Suprapubic skin (tissue), 4 donors: ENCODE measurements around the gene LRFN4. TPM values are rescaled to one million over a fixed set of nuclear protein-coding genes. Genes with fewer than 3 reads are reported as not detected.

Experiments
- DNase-seq, 2 donors: peaks; one replicate each; pipeline ENCODE4 v3.0.0-alpha.2; 2019; ENCODE audit warnings: low spot score in 2 of 2
- H3K27ac ChIP-seq: fragments of 200-600 bp; sonication (generic); one replicate; pipeline ENCODE4 v1.5.1; 2019
- H3K27me3 ChIP-seq: fragments of 200-600 bp; sonication (generic); one replicate; pipeline ENCODE4 v1.5.1; 2019
- H3K36me3 ChIP-seq: fragments of 200-600 bp; sonication (generic); one replicate; pipeline ENCODE4 v1.5.1; 2019
- H3K4me1 ChIP-seq: fragments of 200-600 bp; sonication (generic); one replicate; pipeline ENCODE4 v1.5.1; 2019
- H3K4me3 ChIP-seq: fragments of 200-600 bp; sonication (generic); one replicate; pipeline ENCODE4 v1.5.1; 2019; ENCODE audit warnings: mild to moderate bottlenecking
- H3K9me3 ChIP-seq: fragments of 200-600 bp; sonication (generic); one replicate; pipeline ENCODE4 v1.5.1; 2019
- EP300 ChIP-seq: sonication (generic); formaldehyde crosslinking; IDR thresholded peaks from one replicate; pipeline ENCODE4 v1.6.1; 2017; ENCODE audit warnings: antibody characterized with exemption
- POLR2A ChIP-seq, 2 donors: fragments of 450-650 bp; IDR thresholded peaks; one replicate each; pipeline ENCODE4 v1.6.1; 2017; ENCODE audit warnings: antibody characterized with exemption in 2 of 2, mild to moderate bottlenecking in 2 of 2, moderate library complexity in 2 of 2
- POLR2AphosphoS5 ChIP-seq, 3 donors: sonication (generic); formaldehyde crosslinking; IDR thresholded peaks; one replicate each; pipeline ENCODE4 v1.6.1; 2017; ENCODE audit warnings: antibody characterized with exemption in 3 of 3
- WGBS: methylation state at CpG from one replicate; pipeline ENCODE4 v1.1.5; 2018; 5-methylcytosine and 5-hydroxymethylcytosine counted together
- total RNA-seq, 4 donors: library from RNA; depleted of rRNA; stranded (reverse); fragments of >200 nt; gene quantifications; one replicate each; pipeline ENCODE4 v1.1.0, GENCODE V29; 2016
- TF ChIP-seq, protein P1 (sequence below), 2 donors: fragments of 200-600 bp in 1 of 2; fragments of 450-650 bp in 1 of 2; sonication (generic) in 1 of 2; IDR thresholded peaks; one replicate each; pipeline ENCODE4 v1.5.1; 2016 to 2019; ENCODE audit warnings: antibody characterized with exemption in 2 of 2, mild to moderate bottlenecking in 1 of 2, moderate library complexity in 1 of 2

LRFN4 gene
- total RNA-seq, 4 donors from 2014 or later = 6.0 to 8.5 (median 8.3) TPM

DNA sequence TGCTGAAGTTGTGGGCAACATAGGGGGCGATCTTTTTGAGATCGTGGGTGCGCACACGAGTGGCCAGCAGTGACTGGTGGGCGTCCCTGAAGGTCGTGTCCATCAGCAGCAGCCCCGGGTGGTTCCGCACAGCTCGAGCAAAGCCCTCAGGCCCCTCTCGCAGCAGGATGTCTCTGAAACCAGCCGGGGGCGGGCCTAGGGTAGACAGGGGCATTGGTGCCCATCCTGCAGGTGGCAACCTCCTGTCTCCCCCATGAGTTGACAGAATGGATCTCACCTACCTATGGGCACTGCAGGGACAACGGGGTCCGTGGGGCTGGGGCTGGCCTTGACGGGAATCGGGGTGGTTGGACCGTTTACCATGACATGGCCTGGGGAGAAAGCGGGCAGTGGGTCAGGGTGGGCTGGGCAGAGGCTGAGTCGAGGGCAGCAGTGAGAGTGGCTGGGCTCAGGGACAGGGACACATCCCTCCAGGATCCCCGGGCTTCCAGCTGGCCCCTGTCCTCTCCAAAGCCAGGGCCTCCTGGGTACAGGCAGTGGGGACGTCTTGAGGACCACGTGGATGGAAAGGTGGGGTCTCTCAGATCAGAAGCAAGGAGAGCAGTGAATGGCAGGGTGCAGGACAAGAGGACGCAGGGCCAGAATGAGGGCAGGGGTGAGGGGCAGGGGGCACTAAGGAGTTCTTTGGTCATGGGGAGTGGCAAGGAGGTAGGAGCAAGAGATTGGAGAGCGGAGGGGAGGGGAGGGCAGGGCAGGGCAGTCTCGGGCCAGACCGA, 4.2 kb upstream of the LRFN4 start:
- TF ChIP-seq EP300 (no peak), POLR2AphosphoS5 (IDR thresholded peaks at IDR 0.05) (no peak), POLR2A (IDR thresholded peaks at IDR 0.05) (no peak)
- TF ChIP-seq, protein P1, sequence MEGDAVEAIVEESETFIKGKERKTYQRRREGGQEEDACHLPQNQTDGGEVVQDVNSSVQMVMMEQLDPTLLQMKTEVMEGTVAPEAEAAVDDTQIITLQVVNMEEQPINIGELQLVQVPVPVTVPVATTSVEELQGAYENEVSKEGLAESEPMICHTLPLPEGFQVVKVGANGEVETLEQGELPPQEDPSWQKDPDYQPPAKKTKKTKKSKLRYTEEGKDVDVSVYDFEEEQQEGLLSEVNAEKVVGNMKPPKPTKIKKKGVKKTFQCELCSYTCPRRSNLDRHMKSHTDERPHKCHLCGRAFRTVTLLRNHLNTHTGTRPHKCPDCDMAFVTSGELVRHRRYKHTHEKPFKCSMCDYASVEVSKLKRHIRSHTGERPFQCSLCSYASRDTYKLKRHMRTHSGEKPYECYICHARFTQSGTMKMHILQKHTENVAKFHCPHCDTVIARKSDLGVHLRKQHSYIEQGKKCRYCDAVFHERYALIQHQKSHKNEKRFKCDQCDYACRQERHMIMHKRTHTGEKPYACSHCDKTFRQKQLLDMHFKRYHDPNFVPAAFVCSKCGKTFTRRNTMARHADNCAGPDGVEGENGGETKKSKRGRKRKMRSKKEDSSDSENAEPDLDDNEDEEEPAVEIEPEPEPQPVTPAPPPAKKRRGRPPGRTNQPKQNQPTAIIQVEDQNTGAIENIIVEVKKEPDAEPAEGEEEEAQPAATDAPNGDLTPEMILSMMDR (IDR thresholded peaks at IDR 0.05) = no peak

DNA sequence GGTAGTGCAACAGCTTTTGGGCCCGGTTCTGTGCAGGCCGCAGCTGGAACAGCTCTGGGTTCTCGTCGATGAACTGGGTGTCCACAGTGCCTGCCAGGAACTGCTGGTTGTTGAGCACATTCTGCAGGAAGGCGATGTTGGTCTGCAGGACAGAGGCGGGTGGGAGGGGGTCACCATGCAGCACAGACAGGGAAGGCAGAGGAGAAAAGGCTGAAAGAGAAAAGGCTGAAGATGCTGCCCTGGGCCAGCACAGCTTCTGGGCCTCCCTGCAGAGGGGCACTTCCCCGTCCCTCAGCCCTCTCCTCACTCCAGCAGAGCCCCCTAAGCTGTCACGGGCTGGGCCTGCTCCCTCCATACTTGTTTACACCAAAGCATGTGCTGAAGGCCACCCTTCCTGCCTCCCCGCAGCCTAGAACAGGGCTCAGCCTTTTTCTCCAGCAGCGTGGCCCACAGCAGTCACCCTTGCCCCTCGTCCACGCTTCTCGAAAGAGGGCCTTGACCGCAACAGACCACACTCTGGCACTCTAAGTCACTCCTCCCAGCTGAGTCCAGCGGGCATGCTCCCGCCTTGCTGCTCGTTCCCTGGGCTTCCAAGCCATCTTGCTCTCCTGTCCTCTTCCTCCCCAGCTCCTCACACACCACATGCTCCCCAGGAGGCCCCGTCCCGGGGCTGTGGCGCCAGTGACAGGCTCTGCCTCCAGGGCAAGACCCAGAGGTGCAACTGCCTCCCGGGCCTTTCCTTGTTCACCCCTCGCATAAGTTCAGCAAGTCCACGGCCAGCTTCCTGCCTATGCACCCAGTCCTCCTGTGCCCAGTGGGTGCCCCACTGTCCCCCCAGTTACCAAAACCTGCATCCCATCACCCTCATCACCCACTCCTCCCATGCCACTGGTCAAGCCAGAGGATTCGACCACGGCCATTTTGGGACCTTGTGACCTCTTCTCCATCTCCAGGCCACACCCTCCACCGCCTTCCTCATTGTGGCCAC, 3.3 kb upstream of the LRFN4 start:
- Histone ChIP-seq H3K9me3 (no peaks in the 10 kb centered on the region), H3K36me3 (peaks cover 14% of the 10 kb centered on the region), H3K27me3 (no peaks in the 10 kb centered on the region), H3K4me1 (peaks cover 26% of the 10 kb centered on the region), H3K4me3 (no peak overlapping the region), H3K27ac (no peak overlapping the region)
- TF ChIP-seq POLR2A (IDR thresholded peaks at IDR 0.05) (no peak), EP300 (no peak), POLR2AphosphoS5 (IDR thresholded peaks at IDR 0.05) (no peak)
- TF ChIP-seq, protein P1 (IDR thresholded peaks at IDR 0.05) = no peak
- no peak for DNase-seq
- 88% methylated on average over 26 of the region's 26 CpGs for WGBS

More for the DNA sequence above, 4.2 kb upstream of the LRFN4 start:
- Histone ChIP-seq H3K4me1 (peaks cover 21% of the 10 kb centered on the region), H3K9me3 (no peaks in the 10 kb centered on the region), H3K27ac (no peak overlapping the region), H3K36me3 (peaks cover 19% of the 10 kb centered on the region), H3K27me3 (no peaks in the 10 kb centered on the region), H3K4me3 (no peak overlapping the region)
- WGBS = 90% methylated on average over 22 of the region's 26 CpGs
- no peak for DNase-seq

DNA sequence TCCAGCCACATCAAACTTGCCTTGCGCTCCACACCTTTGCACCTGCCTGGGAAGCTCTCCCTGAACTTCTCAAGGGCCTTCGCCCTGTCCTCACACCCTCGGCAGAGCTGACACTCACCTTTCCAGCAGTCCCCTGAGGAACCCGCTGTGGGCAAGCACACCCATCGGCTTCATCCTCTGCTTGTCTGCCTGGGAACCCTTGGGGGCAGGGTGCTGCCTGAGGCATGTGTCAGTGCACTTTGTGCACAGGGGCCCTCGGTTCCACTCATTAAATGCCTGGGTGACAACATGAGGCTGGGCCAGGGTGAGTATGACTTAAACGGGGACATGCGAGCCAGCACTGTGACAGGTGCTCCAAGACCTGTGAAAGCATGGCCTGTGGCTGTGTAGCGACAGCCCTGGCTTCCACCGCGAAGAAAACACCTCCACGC, 2.6 kb upstream of the LRFN4 start:
- no peak overlapping the region for H3K4me3 ChIP-seq
- no peaks in the 10 kb centered on the region for H3K9me3 ChIP-seq
- no peak overlapping the region for H3K27ac ChIP-seq
- no peaks in the 10 kb centered on the region for H3K27me3 ChIP-seq
- peaks cover 10% of the 10 kb centered on the region for H3K36me3 ChIP-seq
- no peak for TF ChIP-seq EP300
- no peak for TF ChIP-seq POLR2A (IDR thresholded peaks at IDR 0.05)
- no peak for TF ChIP-seq POLR2AphosphoS5 (IDR thresholded peaks at IDR 0.05)
- no peak for DNase-seq
- H3K4me1 ChIP-seq = peaks cover 32% of the 10 kb centered on the region
- WGBS = 96% methylated on average over 9 of the region's 12 CpGs

DNA sequence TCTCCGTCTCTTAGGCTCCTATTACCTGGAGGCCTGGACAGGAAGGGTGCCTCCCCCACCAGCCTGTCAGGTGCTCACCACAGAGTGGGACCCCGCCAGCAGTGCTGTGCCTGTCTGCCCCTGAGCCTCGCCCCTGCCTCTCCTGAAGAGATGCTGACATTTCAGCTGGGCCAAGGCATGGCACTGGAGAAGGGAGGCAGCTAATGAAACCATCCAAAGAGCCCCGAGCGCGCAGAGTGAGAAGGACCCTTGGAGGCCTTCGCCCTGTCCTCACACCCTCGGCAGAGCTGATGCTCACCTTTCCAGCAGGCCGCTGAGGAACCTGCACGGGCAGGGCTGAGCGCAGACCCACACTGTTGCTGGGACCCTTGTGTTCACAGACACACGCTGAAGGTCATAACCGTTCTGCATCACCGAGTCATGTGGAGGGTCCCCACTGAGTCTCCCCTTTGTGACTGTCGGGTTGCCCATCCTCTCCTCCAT, 2.1 kb upstream of the LRFN4 start:
- no peak overlapping the region for H3K27ac ChIP-seq
- no peak overlapping the region for H3K4me3 ChIP-seq
- H3K4me1 ChIP-seq = peaks cover 32% of the 10 kb centered on the region
- no peaks in the 10 kb centered on the region for H3K27me3 ChIP-seq
- H3K9me3 ChIP-seq = no peaks in the 10 kb centered on the region
- H3K36me3 ChIP-seq = peaks cover 8% of the 10 kb centered on the region
- peak in 1 of 2 donors; percentile 57 for DNase-seq
- no peak for TF ChIP-seq POLR2A (IDR thresholded peaks at IDR 0.05)
- no peak for TF ChIP-seq POLR2AphosphoS5 (IDR thresholded peaks at IDR 0.05)
- no peak for TF ChIP-seq EP300
- TF ChIP-seq, protein P1 (IDR thresholded peaks at IDR 0.05) = no peak
- WGBS = 97% methylated on average over 15 of the region's 15 CpGs

DNA sequence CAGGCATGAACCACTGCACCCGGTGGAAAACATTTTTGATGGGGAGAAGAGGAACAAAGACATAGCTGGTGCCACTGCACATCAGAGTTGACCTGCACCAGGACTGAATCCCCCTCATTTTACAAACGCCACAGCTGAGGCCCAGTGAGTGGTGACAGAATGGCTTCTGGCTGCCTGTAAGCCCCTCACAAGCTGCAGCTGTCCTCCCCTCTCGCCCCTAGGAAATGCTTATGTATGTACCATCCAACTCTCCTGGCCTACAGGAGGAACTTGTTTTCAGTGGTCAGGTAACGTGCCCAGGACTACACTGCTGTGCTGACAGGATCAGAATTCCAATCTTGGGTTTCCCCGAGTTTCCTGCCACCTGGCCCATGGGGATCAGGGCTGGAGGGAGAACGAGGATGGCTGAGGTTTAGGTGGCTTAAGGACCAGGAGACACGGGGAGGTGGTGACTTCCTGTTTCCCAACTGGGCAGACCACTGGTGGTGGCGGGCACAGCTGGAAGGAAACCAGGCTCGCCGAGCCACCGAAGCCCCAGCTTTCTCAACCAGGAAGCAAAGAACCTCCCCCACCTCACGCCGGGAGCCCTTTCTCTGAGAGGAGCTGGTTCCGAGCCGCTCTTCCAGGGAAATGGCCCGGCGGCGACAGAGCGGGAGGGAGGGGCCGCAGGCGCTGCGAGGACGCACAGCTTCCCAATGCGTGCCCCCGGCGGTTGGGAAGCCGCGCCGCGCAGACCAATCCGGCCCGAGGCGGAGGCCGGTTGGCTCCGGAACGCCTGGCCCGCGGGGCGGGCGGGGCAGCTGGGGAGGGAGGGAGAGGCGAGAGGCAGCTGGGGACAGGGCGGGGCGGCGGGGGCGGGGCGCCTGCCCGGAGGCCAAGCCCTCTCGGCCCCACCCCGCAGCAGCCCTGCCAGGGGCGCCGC, 1.0 kb upstream of the LRFN4 start:
- Histone ChIP-seq H3K36me3 (peaks cover 18% of the 10 kb centered on the region), H3K4me1 (peaks cover 32% of the 10 kb centered on the region), H3K27me3 (no peaks in the 10 kb centered on the region), H3K27ac (peak overlapping the region; percentile 91), H3K9me3 (no peaks in the 10 kb centered on the region), H3K4me3 (peak overlapping the region; percentile 77)
- TF ChIP-seq, protein P1 (IDR thresholded peaks at IDR 0.05) = no peak
- peak in 2 of 3 donors; percentile 29 to 76 for TF ChIP-seq POLR2AphosphoS5 (IDR thresholded peaks at IDR 0.05)
- DNase-seq = peak; percentile 94 to 95
- WGBS = 46% methylated on average over 3 of the region's 51 CpGs
